Measurements from ENCODE around the gene HPCAL1. TPM values are rescaled to one million over a fixed set of nuclear protein-coding genes. Genes with fewer than 3 reads are reported as not detected.
A peak's percentile ranks its signal among the peaks of the same experiment; 100 is the strongest.

Gene HPCAL1
- polyA plus RNA-seq, 3 donors = 82.1 to 99.5 (median 98.0) TPM

DNA sequence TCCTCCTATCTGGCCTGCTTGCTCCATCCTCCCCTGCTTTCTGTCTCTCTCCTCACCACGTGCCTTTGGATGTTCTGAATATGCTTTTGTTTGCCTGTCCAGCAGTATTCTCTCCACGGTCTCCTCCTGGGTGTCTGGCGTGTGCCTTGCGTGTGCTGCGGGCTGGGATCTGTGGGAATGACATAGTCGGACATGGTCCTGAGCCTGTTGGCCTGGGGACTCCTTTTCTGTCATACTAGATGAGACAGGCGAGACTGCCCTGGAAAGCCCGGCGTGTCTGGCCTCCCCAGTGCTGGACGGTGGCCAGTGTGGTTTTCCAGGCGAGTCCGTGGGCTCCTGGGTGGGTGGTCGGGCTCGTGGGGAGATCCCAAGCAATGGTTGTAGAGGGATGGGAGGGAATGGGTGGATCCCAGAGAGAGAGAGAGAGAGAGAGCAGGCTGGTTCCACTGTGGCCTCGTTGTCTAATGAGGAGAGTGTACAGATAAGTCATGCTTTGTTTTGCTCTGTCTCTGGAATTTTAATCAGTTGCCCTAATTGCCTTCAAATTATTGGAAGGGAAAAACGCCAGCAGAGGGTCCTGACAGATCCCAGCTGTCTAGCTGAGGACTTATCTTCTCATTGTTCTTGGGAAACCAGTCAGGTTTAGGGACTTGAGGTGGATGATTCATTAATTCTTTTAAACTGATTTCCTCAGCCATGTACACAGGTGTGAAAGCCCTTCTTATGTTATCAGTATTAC lies 58.3 kb downstream of the HPCAL1 start:
- Mint-ChIP-seq H3K36me3 (peaks cover 41 to 45% of the 10 kb centered on the region in 2 donors), H3K27me3 (ENCODE audit: low read depth in 3 of 3) (peaks cover 0 to 4% (median 1%) of the 10 kb centered on the region in 3 donors), H3K4me3 (no peak overlapping the region), H3K27ac (peak overlapping the region in 4 of 7 donors; percentile 3 to 71 (median 64)), H3K4me1 (peaks cover 11% of the 10 kb centered on the region), H3K9me3 (no peaks in the 10 kb centered on the region)
- peaks cover 94% of the 10 kb centered on the region for H3K79me2 ChIP-seq (ENCODE audit: insufficient read depth, low read length)
- no peak overlapping the region for H3K27ac ChIP-seq (ENCODE audit: low read depth in 1 of 2, low read length in 2 of 2)
- no peaks in the 10 kb centered on the region for H3K27me3 ChIP-seq (ENCODE audit: control insufficient read depth in 2 of 2, insufficient read depth in 2 of 2, low read length in 2 of 2)
- no peak overlapping the region for H3K9ac ChIP-seq (ENCODE audit: insufficient read depth, low read length, poor library complexity, severe bottlenecking)
- H4K20me1 ChIP-seq (ENCODE audit: insufficient read depth, low read length) = peaks cover 100% of the 10 kb centered on the region
- no peak overlapping the region for H3K4me2 ChIP-seq (replicated peaks; ENCODE audit: extremely low read depth, low read length, poor library complexity, severe bottlenecking)
- intact Hi-C loops (cut with micrococcal nuclease) = no loop called here
- no peak for DNase-seq
- peaks cover 0 to 4% of the 10 kb centered on the region in 2 donors for H3K4me1 ChIP-seq (ENCODE audit: control insufficient read depth in 1 of 2, insufficient read depth in 2 of 2, low read length in 2 of 2)
- TF ChIP-seq, protein P1, sequence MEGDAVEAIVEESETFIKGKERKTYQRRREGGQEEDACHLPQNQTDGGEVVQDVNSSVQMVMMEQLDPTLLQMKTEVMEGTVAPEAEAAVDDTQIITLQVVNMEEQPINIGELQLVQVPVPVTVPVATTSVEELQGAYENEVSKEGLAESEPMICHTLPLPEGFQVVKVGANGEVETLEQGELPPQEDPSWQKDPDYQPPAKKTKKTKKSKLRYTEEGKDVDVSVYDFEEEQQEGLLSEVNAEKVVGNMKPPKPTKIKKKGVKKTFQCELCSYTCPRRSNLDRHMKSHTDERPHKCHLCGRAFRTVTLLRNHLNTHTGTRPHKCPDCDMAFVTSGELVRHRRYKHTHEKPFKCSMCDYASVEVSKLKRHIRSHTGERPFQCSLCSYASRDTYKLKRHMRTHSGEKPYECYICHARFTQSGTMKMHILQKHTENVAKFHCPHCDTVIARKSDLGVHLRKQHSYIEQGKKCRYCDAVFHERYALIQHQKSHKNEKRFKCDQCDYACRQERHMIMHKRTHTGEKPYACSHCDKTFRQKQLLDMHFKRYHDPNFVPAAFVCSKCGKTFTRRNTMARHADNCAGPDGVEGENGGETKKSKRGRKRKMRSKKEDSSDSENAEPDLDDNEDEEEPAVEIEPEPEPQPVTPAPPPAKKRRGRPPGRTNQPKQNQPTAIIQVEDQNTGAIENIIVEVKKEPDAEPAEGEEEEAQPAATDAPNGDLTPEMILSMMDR (IDR thresholded peaks at IDR 0.05) = no peak
- H3K4me3 ChIP-seq (replicated peaks in 1 of 3; ENCODE audit: low read depth in 2 of 3, low read length in 3 of 3) = no peak overlapping the region
- no peaks in the 10 kb centered on the region for H3K9me3 ChIP-seq (replicated peaks in 1 of 2; ENCODE audit: control insufficient read depth in 1 of 2, insufficient read depth in 1 of 2, low read length in 2 of 2)
- peaks cover 22 to 52% of the 10 kb centered on the region in 2 donors for H3K36me3 ChIP-seq (replicated peaks in 1 of 2; ENCODE audit: control insufficient read depth in 1 of 2, insufficient read depth in 2 of 2, low read length in 2 of 2)
- H2AFZ ChIP-seq (ENCODE audit: insufficient read depth, low read depth, low read length, poor library complexity, severe bottlenecking) = no peak overlapping the region
- WGBS (ENCODE audit: insufficient coverage) = 95% methylated on average over 16 of the region's 16 CpGs

- Histone ChIP-seq H2AFZ (ENCODE audit: insufficient read depth, low read depth, low read length, poor library complexity, severe bottlenecking) (no peak overlapping the region), H3K36me3 (replicated peaks in 1 of 2; ENCODE audit: control insufficient read depth in 1 of 2, insufficient read depth in 2 of 2, low read length in 2 of 2) (peaks cover 22 to 43% of the 10 kb centered on the region in 2 donors), H3K27ac (ENCODE audit: low read depth in 1 of 2, low read length in 2 of 2) (no peak overlapping the region), H3K79me2 (ENCODE audit: insufficient read depth, low read length) (peaks cover 93% of the 10 kb centered on the region), H3K9me3 (replicated peaks in 1 of 2; ENCODE audit: control insufficient read depth in 1 of 2, insufficient read depth in 1 of 2, low read length in 2 of 2) (no peaks in the 10 kb centered on the region), H3K9ac (ENCODE audit: insufficient read depth, low read length, poor library complexity, severe bottlenecking) (no peak overlapping the region), H3K4me1 (ENCODE audit: control insufficient read depth in 1 of 2, insufficient read depth in 2 of 2, low read length in 2 of 2) (no peaks in the 10 kb centered on the region), H3K27me3 (ENCODE audit: control insufficient read depth in 2 of 2, insufficient read depth in 2 of 2, low read length in 2 of 2) (no peaks in the 10 kb centered on the region), H3K4me3 (replicated peaks in 1 of 3; ENCODE audit: low read depth in 2 of 3, low read length in 3 of 3) (no peak overlapping the region), H3K4me2 (replicated peaks; ENCODE audit: extremely low read depth, low read length, poor library complexity, severe bottlenecking) (no peak overlapping the region), H4K20me1 (ENCODE audit: insufficient read depth, low read length) (peaks cover 100% of the 10 kb centered on the region)
- intact Hi-C loops (cut with micrococcal nuclease) = no loop called here
- Mint-ChIP-seq H3K4me3 (no peak overlapping the region), H3K4me1 (peaks cover 6% of the 10 kb centered on the region), H3K27ac (peak overlapping the region in 3 of 7 donors; percentile 11 to 71 (median 47)), H3K27me3 (ENCODE audit: low read depth in 3 of 3) (peaks cover 0 to 1% (median 0%) of the 10 kb centered on the region in 3 donors), H3K36me3 (peaks cover 33 to 41% of the 10 kb centered on the region in 2 donors), H3K9me3 (no peaks in the 10 kb centered on the region)
- TF ChIP-seq, protein P1 (IDR thresholded peaks at IDR 0.05) = no peak
- 92% methylated on average over 13 of the region's 14 CpGs for WGBS (ENCODE audit: insufficient coverage)
- DNase-seq = no peak
Measured at GRCh38 chr2:10362096-10362897, 59.6 kb downstream of the HPCAL1 start.
